GM12864 (cell line): Measurements from ENCODE around the gene ZNF678.

Experiments used
- DNase-seq: peaks from one replicate; pipeline ENCODE4 v3.0.0-alpha.2; 2011; ENCODE audit warnings: low read depth
- H3K4me3 ChIP-seq: 2 replicates; pipeline ENCODE4 v1.5.1; 2011; ENCODE audit warnings: mild to moderate bottlenecking, low read depth, low read length, control low read depth
- CTCF ChIP-seq: IDR thresholded peaks from 2 replicates; pipeline ENCODE4 v1.5.1; 2011; ENCODE audit warnings: low read depth, mild to moderate bottlenecking, moderate library complexity, low read length, control low read depth, inconsistent platforms; ENCODE audit errors: missing control alignments

ZNF678 gene

DNA sequence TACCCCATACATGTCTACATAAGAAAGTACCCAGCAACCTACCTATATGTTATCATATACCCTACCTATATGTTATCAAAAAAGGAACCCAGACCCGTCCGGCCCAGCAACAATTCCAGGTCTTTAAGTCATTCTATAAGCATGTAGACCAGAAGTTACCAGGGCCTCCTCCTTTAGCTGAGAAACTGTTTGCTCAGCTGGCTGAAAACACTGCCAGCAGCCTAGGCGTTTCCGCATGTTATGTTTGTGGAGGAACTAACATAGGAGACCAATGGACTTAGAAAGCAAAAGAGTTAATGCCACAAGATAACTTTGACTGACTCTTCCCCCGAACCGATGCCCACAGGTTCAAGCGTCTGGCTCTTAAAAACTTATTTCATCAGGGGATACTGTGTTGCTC lies 7.1 kb upstream of the ZNF678 start:
- no peak for DNase-seq
- TF ChIP-seq CTCF: no peak
- no peak overlapping the region for H3K4me3 ChIP-seq

- no peak overlapping the region for H3K4me3 ChIP-seq
- no peak for TF ChIP-seq CTCF
- no peak for DNase-seq
Observed at GRCh38 chr1:227557962-227558725, 5.2 kb upstream of the ZNF678 start.

DNA sequence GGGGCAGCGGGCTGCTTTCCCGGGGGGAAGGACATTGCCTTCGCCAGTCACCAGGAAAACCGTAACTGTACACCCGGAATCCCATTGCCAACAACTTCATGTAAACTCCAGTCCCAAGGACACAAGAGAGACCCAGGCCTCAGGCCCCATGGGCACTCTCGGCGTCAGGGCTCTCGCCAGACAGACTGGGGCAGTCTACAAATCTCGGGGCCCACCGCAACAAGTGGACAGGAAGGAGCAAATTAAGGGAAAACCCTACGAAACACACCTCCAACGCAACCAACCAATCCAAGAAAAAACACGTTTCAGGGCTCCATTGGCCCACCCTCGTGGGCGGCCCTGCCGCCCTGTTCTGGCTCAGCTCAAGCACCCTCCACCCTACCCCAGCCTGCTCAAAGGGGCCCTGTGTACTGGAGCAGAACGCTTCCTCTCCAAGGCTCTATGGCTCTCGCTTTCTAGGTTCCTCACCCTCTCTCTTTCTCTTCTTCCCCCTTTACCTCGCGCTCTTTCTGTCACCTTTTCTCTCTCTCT lies 4.6 kb upstream of the ZNF678 start:
- no peak for TF ChIP-seq CTCF
- no peak for DNase-seq
- no peak overlapping the region for H3K4me3 ChIP-seq

GRCh38 chr1:227559499-227559898 lies 3.9 kb upstream of the ZNF678 start:
- TF ChIP-seq CTCF: no peak
- no peak overlapping the region for H3K4me3 ChIP-seq
- DNase-seq: no peak

DNA sequence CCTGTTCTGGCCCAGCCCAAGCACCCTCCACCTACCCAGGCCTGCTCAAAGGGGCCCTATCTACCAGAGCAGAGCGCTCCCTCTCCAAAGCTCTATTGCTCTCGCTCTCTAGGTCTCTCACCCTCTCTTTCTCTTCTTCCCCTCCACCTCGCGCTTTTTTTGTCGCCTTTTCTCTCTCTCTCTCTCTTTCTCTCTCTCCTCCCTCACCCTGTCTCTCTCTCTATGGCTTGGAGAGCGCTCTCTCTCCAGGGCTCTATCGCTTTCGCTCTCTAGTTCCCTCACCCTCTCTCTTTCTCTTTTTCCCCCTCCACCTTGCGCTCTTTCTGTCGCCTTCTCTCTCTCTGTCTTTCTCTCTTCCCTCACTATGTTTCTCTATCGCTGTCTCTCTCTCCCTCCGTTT lies 3.4 kb upstream of the ZNF678 start:
- no peak overlapping the region for H3K4me3 ChIP-seq
- DNase-seq: no peak
- no peak for TF ChIP-seq CTCF

DNA sequence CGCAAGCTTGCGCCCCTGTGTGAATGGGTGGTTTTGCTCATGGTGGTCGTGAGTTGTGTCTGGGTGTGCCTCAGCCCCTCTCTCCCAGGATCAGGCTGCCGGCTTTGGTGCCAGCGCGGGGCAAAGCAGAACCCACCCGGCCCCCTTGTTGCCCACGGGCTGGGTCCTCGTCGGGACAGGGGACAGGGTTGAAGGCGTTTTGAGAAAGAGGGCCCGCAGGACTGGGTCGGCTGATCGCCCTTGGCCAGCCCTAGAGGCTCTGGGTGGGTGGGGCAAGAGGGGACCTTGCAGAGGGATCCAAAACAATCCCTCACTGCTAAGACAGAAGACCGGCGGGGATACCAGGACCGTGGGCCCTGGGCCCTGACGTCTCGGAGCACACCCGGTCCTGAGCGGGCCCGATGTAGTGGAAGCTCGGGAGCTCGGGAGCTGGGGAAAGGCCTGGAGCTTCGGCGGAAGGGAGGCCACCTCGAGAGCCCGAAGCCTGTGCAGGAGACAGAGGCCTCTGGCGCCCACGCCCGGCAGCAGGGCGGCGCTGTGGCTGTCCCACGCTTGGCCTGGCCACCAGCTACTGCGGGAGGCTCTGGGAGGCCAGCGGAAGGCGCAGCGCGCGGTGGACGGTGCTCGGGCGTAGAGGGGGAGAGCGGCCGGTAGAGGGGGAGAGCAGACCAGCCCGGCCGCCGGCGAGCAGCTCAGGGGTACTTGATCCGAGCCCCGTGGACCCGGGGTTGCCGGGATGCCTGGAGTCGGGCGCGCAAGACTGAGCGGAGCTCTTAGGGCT lies 2.8 kb upstream of the ZNF678 start:
- no peak for TF ChIP-seq CTCF
- H3K4me3 ChIP-seq: no peak overlapping the region
- no peak for DNase-seq
